H1 (cell line): Measurements from ENCODE around the gene CDC27. TPM values are rescaled to one million over a fixed set of nuclear protein-coding genes. Genes with fewer than 3 reads are reported as not detected.

Experiments
- CTCF ChIA-PET: fragments of 300-600 bp; sonication (Branson Sonifier 250); formaldehyde crosslinking; loops from one replicate; lab custom pipeline; 2021; ENCODE audit not compliant: partially characterized antibody; lab: Charles Lee
- POLR2A ChIA-PET: fragments of 300-600 bp; sonication (Branson Sonifier 250); formaldehyde crosslinking; loops from one replicate; lab custom pipeline; 2021; ENCODE audit warnings: inconsistent platforms; ENCODE audit not compliant: partially characterized antibody; lab: Charles Lee
- DNase-seq, 2 experiments: peaks; one replicate each; pipeline versions ENCODE4 v3.0.0 to v3.0.0-alpha.2; 2010 to 2022; ENCODE audit warnings: low spot score in 2 of 2, low read depth in 1 of 2, mixed read lengths in 1 of 2
- FAIRE-seq: peaks from 2 replicates; lab custom pipeline; 2011; peaks lifted over from hg19 to GRCh38; lab: Jason Lieb, UNC
- H2AFZ ChIP-seq: 2 replicates; pipeline ENCODE4 v1.8.1; 2012; ENCODE audit warnings: low read length, inconsistent platforms
- H2AK5ac ChIP-seq: 2 replicates; pipeline ENCODE4 v1.6.1; 2013; ENCODE audit warnings: low read depth, low read length
- H2BK120ac ChIP-seq: replicated peaks from 2 replicates; pipeline ENCODE3; 2013; ENCODE audit warnings: low read depth, low read length, inconsistent platforms
- H2BK12ac ChIP-seq: 2 replicates; pipeline ENCODE4 v1.6.1; 2013; ENCODE audit warnings: low read depth, low read length
- H2BK15ac ChIP-seq: 2 replicates; pipeline ENCODE4 v1.6.1; 2013; ENCODE audit warnings: low read length
- H2BK20ac ChIP-seq: 2 replicates; pipeline ENCODE4 v1.6.1; 2013; ENCODE audit warnings: low read length
- H2BK5ac ChIP-seq: 2 replicates; pipeline ENCODE4 v1.6.1; 2013; ENCODE audit warnings: low read depth, low read length
- H3K14ac ChIP-seq: 2 replicates; pipeline ENCODE4 v1.6.1; 2013; ENCODE audit warnings: inconsistent platforms; ENCODE audit not compliant: insufficient read length
- H3K18ac ChIP-seq: 2 replicates; pipeline ENCODE4 v1.6.1; 2013; ENCODE audit warnings: low read length; ENCODE audit errors: extremely low read depth
- H3K23ac ChIP-seq: 2 replicates; pipeline ENCODE4 v1.6.1; 2013; ENCODE audit warnings: inconsistent platforms; ENCODE audit not compliant: insufficient read length
- H3K23me2 ChIP-seq: 2 replicates; pipeline ENCODE4 v1.6.1; 2013; ENCODE audit warnings: low read depth, low read length
- H3K27ac ChIP-seq: 2 replicates; pipeline ENCODE4 v1.6.1; 2011; ENCODE audit warnings: low read depth, low read length, inconsistent platforms
- H3K27me3 ChIP-seq, 4 experiments: replicated peaks in 1 of 4; 1 replicate in 1 of 4; 2 replicates in 3 of 4; pipeline versions ENCODE4 v1.6.1 to v1.8.1; 2011 to 2013; ENCODE audit warnings: low read length in 3 of 4, mild to moderate bottlenecking in 3 of 4, inconsistent platforms in 2 of 4, mixed read lengths in 2 of 4, moderate library complexity in 1 of 4; ENCODE audit not compliant: control insufficient read depth in 3 of 4, insufficient read depth in 3 of 4; ENCODE audit errors: extremely low read depth in 1 of 4
- H3K36me3 ChIP-seq, 4 experiments: 2 replicates each; pipeline versions ENCODE4 v1.6.1 to v1.8.1; 2011 to 2013; ENCODE audit warnings: mild to moderate bottlenecking in 4 of 4, low read length in 3 of 4, moderate library complexity in 2 of 4, control low read depth in 1 of 4, inconsistent platforms in 1 of 4; ENCODE audit not compliant: insufficient read depth in 4 of 4, control insufficient read depth in 2 of 4
- H3K4ac ChIP-seq: replicated peaks from 2 replicates; pipeline ENCODE3; 2013; ENCODE audit warnings: low read length, low read depth, mixed read lengths, inconsistent platforms; ENCODE audit not compliant: insufficient read length
- H3K4me1 ChIP-seq, 4 experiments: replicated peaks in 1 of 4; 1 replicate in 1 of 4; 2 replicates in 3 of 4; pipeline versions ENCODE4 v1.6.1 to v1.8.1; 2011 to 2013; ENCODE audit warnings: low read length in 3 of 4, inconsistent platforms in 2 of 4, mixed read lengths in 1 of 4; ENCODE audit not compliant: insufficient read depth in 4 of 4, control insufficient read depth in 3 of 4
- H3K4me2 ChIP-seq, 2 experiments: 2 replicates each; pipeline versions ENCODE4 v1.6.1 to v1.8.1; 2011 to 2013; ENCODE audit warnings: low read depth in 2 of 2, low read length in 2 of 2, control low read depth in 1 of 2, inconsistent platforms in 1 of 2, mild to moderate bottlenecking in 1 of 2; ENCODE audit not compliant: insufficient read depth in 1 of 2
- H3K4me3 ChIP-seq, 4 experiments: fragments of 200-600, 300-600 bp in 1 of 4; sonication (generic), shearing (Covaris generic), sonication (Bioruptor Twin) in 1 of 4; 2 replicates each; pipeline versions ENCODE4 v1.5.1 to v1.8.1; 2011 to 2016; ENCODE audit warnings: low read length in 4 of 4, low read depth in 3 of 4, control low read depth in 2 of 4, inconsistent platforms in 2 of 4, mild to moderate bottlenecking in 2 of 4, mixed read lengths in 1 of 4, moderate library complexity in 1 of 4; ENCODE audit not compliant: insufficient read depth in 2 of 4; ENCODE audit errors: extremely low read depth in 1 of 4
- H3K56ac ChIP-seq: replicated peaks from 2 replicates; pipeline ENCODE3; 2013; ENCODE audit warnings: low read depth, mild to moderate bottlenecking, mixed read lengths, low read length, inconsistent platforms; ENCODE audit not compliant: insufficient read length
- H3K79me1 ChIP-seq: 2 replicates; pipeline ENCODE4 v1.6.1; 2013; ENCODE audit warnings: low read depth, low read length, control low read depth
- H3K79me2 ChIP-seq, 2 experiments: 2 replicates each; pipeline versions ENCODE4 v1.6.1 to v1.8.1; 2012 to 2013; ENCODE audit warnings: low read length in 2 of 2, mild to moderate bottlenecking in 2 of 2, inconsistent platforms in 1 of 2; ENCODE audit not compliant: insufficient read depth in 2 of 2, control insufficient read depth in 1 of 2
- H3K9ac ChIP-seq, 4 experiments: replicated peaks in 1 of 4; 1 replicate in 1 of 4; 2 replicates in 3 of 4; pipeline versions ENCODE4 v1.6.1 to v1.8.1; 2011 to 2013; ENCODE audit warnings: low read depth in 3 of 4, low read length in 3 of 4, control low read depth in 2 of 4, mild to moderate bottlenecking in 2 of 4, moderate library complexity in 2 of 4, inconsistent platforms in 1 of 4; ENCODE audit errors: extremely low read depth in 1 of 4
- H3K9me3 ChIP-seq, 2 experiments: 2 replicates each; pipeline versions ENCODE4 v1.6.1 to v1.8.1; 2012 to 2013; ENCODE audit warnings: mild to moderate bottlenecking in 2 of 2, moderate library complexity in 2 of 2, control low read depth in 1 of 2, inconsistent platforms in 1 of 2, low read depth in 1 of 2, low read length in 1 of 2, mixed read lengths in 1 of 2; ENCODE audit not compliant: insufficient read depth in 2 of 2
- H4K20me1 ChIP-seq, 2 experiments: replicated peaks in 1 of 2; 2 replicates each; pipeline versions ENCODE3 to v1.8.1; 2011 to 2013; ENCODE audit warnings: inconsistent platforms in 2 of 2, low read length in 2 of 2, mild to moderate bottlenecking in 1 of 2; ENCODE audit not compliant: insufficient read depth in 2 of 2, control insufficient read depth in 1 of 2
- H4K5ac ChIP-seq: 2 replicates; pipeline ENCODE4 v1.6.1; 2013; ENCODE audit warnings: low read length, low read depth, mixed read lengths, inconsistent platforms; ENCODE audit not compliant: insufficient read length
- H4K8ac ChIP-seq: 2 replicates; pipeline ENCODE4 v1.8.0; 2013; ENCODE audit warnings: mild to moderate bottlenecking, moderate library complexity, low read length, inconsistent platforms; ENCODE audit not compliant: insufficient read depth; ENCODE audit errors: extremely low read depth
- H4K91ac ChIP-seq: replicated peaks from 2 replicates; pipeline ENCODE3; 2013; ENCODE audit warnings: low read length, mixed read lengths, inconsistent platforms; ENCODE audit not compliant: insufficient read length
- NRF1 ChIP-seq: IDR thresholded peaks from 2 replicates; pipeline ENCODE4 v1.6.1; 2011; ENCODE audit warnings: mild to moderate bottlenecking, low read depth, low read length, improper control_type of control experiment
- POLR2AphosphoS5 ChIP-seq: IDR thresholded peaks from 2 replicates; pipeline ENCODE4 v1.6.1; 2011; ENCODE audit warnings: low read depth, low read length
- POU5F1 ChIP-seq: IDR thresholded peaks from 2 replicates; pipeline ENCODE4 v1.6.1; 2011; ENCODE audit warnings: low read depth, mild to moderate bottlenecking, low read length, moderate library complexity
- RXRA ChIP-seq: IDR thresholded peaks from 2 replicates; pipeline ENCODE4 v1.6.1; 2011; ENCODE audit warnings: low read depth, mild to moderate bottlenecking, low read length, moderate library complexity; ENCODE audit not compliant: insufficient read depth
- TAF7 ChIP-seq: optimal IDR thresholded peaks from 2 replicates; pipeline ENCODE3; 2011; ENCODE audit warnings: low read depth, mild to moderate bottlenecking, inconsistent platforms, low read length, moderate library complexity, borderline replicate concordance
- ZNF274 ChIP-seq: IDR thresholded peaks from 2 replicates; pipeline ENCODE4 v1.7.0; 2012; ENCODE audit warnings: low read length, borderline replicate concordance; ENCODE audit errors: extremely low read depth
- WGBS, 2 experiments: shearing (Covaris generic) in 1 of 2; methylation state at CpG; one replicate each; pipeline versions ENCODE4 v1.1.6 to v1.1.7; 2013 to 2015; ENCODE audit warnings: low lambda C conversion rate in 2 of 2, mixed read lengths in 2 of 2, inconsistent platforms in 1 of 2, low coverage in 1 of 2, missing lambda C conversion rate in 1 of 2; ENCODE audit not compliant: insufficient replicate concordance in 2 of 2, insufficient coverage in 1 of 2, insufficient read length in 1 of 2; ENCODE audit errors: extremely low coverage in 1 of 2, missing lambda C conversion rate in 1 of 2; 5-methylcytosine and 5-hydroxymethylcytosine counted together
- polyA plus RNA-seq, 7 experiments: library from polyadenylated mRNA; depleted of rRNA in 3 of 7; stranded (reverse) in 5 of 7; unstranded in 2 of 7; fragments of >200 nt in 5 of 7; fragments of 200-250 nt in 2 of 7; gene quantifications; 1 replicate in 5 of 7; 2 replicates in 1 of 7; 4 replicates in 1 of 7; pipeline versions ENCODE4 v1.2.1 to v1.2.3, GENCODE V29; 2011 to 2013; ENCODE audit warnings: missing spikeins in 2 of 7, mixed read lengths in 2 of 7
- total RNA-seq: library from RNA; stranded (reverse); fragmentation: NEBNext Ultra II Directional; extraction: Animal tissue kit (Norgen Biotek cat#: 25700); gene quantifications from 2 replicates; pipeline ENCODE4 v1.2.1, GENCODE V29; 2021

CDC27 gene
- total and polyA plus RNA-seq, 2 of the 8 experiments (the other 6 are each of a cell fraction or from before 2014, with no cell fraction given) = 41.9 to 87.5 TPM

DNA sequence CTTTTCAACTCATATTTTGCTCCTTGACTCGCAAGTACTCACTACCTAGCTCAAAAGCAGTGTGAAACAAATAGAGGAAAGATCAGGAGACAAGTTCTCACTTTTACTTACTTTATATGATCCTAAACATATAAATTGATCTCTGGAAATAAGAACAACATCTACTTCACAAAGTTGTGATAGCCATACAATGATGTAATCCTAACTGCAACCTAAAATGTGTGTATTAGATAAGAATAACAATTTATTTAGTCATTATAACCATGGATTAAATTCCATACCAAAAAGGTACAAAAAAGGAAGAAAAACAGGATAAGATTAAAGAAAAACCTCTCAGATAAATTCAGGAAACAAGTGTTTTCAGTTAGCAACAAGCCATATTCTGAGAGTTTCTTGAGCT lies 103.4 kb downstream of the CDC27 start:
- 100% methylated on average over 1 of the region's 1 CpG; no CpG with 5 or more reads in 1 of the 2 experiments for WGBS, 2 experiments
- POLR2A ChIA-PET = interaction anchor here (1.0 kb wide), 1 partner anchor 12 kb away, joined by 3 read pairs; no protein-coding TSS in a partner anchor
- Histone ChIP-seq H4K20me1 (no peaks in the 10 kb centered on the region), H3K4me2 (no peak overlapping the region), H3K23ac (no peak overlapping the region), H3K56ac (no peak overlapping the region), H3K27me3 (no peaks in the 10 kb centered on the region), H4K5ac (no peak overlapping the region), H3K4ac (no peak overlapping the region), H2BK120ac (no peak overlapping the region), H2BK15ac (no peak overlapping the region), H3K79me1 (no peaks in the 10 kb centered on the region), H4K8ac (no peak overlapping the region), H3K36me3 (no peaks in the 10 kb centered on the region), H3K4me3 (no peak overlapping the region), H3K79me2 (peaks cover 0 to 38% of the 10 kb centered on the region in 2 experiments; a peak in 2 of 4 replicates), H2BK20ac (no peak overlapping the region), H2AK5ac (no peak overlapping the region), H3K18ac (no peak overlapping the region), H4K91ac (no peak overlapping the region), H3K9ac (no peak overlapping the region), H3K4me1 (no peaks in the 10 kb centered on the region), H2BK5ac (no peak overlapping the region), H2BK12ac (no peak overlapping the region), H3K23me2 (no peaks in the 10 kb centered on the region), H3K27ac (no peak overlapping the region), H3K14ac (no peak overlapping the region), H2AFZ (no peak overlapping the region), H3K9me3 (no peaks in the 10 kb centered on the region)
- DNase-seq (no peak), FAIRE-seq (no peak)
- CTCF ChIA-PET = interaction anchor here (0.6 kb wide), 1 partner anchor 134 kb away, joined by 3 read pairs; no protein-coding TSS in a partner anchor
- TF ChIP-seq TAF7 = no peak
- TF ChIP-seq ZNF274 = no peak
- no peak for TF ChIP-seq RXRA
- TF ChIP-seq POLR2AphosphoS5 = no peak
- no peak for TF ChIP-seq NRF1
- TF ChIP-seq POU5F1 = no peak
